GM18909 (cell line): Measurements from ENCODE around the gene FOXL2NB.

Source experiments
- ATAC-seq: cut with Tn5 transposase; IDR thresholded peaks from one replicate; pipeline ENCODE4 v1.9.1; 2021; ENCODE audit warnings: mild to moderate bottlenecking; ENCODE audit not compliant: unreplicated experiment, poor library complexity

FOXL2NB gene

GRCh38 chr3:138944929-138945708 lies 1.9 kb upstream of the FOXL2NB start:
- no peak for ATAC-seq

- no peak for ATAC-seq
Observed at GRCh38 chr3:138945709-138946662, 1.0 kb upstream of the FOXL2NB start.

- ATAC-seq: no peak
Observed at GRCh38 chr3:138947495-138948121, 591 bp downstream of the FOXL2NB start.

- ATAC-seq: no peak
Observed at GRCh38 chr3:138948371-138949001, 1.5 kb downstream of the FOXL2NB start.

GRCh38 chr3:138949002-138949418 lies 2.0 kb downstream of the FOXL2NB start:
- ATAC-seq: no peak

- ATAC-seq: no peak
Observed at GRCh38 chr3:138949445-138950005, 2.5 kb downstream of the FOXL2NB start.

GRCh38 chr3:138950006-138950644 lies 3.1 kb downstream of the FOXL2NB start:
- ATAC-seq: no peak

- ATAC-seq: no peak
Observed at GRCh38 chr3:138950701-138951100, 3.7 kb downstream of the FOXL2NB start.

- no peak for ATAC-seq
Observed at GRCh38 chr3:138960417-138960852, 13.4 kb downstream of the FOXL2NB start.

GRCh38 chr3:138962854-138963560 lies 16.0 kb downstream of the FOXL2NB start:
- ATAC-seq: no peak

- ATAC-seq: no peak
Observed at GRCh38 chr3:138964264-138964663, 17.2 kb downstream of the FOXL2NB start.

GRCh38 chr3:138964923-138965322 lies 17.9 kb downstream of the FOXL2NB start:
- no peak for ATAC-seq

GRCh38 chr3:138971766-138972320 lies 24.8 kb downstream of the FOXL2NB start:
- no peak for ATAC-seq

- no peak for ATAC-seq
Observed at GRCh38 chr3:138972941-138973340, 25.9 kb downstream of the FOXL2NB start.

- ATAC-seq: no peak
Observed at GRCh38 chr3:138974462-138974861, 27.4 kb downstream of the FOXL2NB start.

GRCh38 chr3:138975351-138975750 lies 28.3 kb downstream of the FOXL2NB start:
- no peak for ATAC-seq

- ATAC-seq: no peak
Observed at GRCh38 chr3:138976047-138976446, 29.0 kb downstream of the FOXL2NB start.

- no peak for ATAC-seq
Observed at GRCh38 chr3:138984816-138985215, 37.8 kb downstream of the FOXL2NB start.

- no peak for ATAC-seq
Observed at GRCh38 chr3:138985932-138986331, 38.9 kb downstream of the FOXL2NB start.
